WI38 (cell line): Measurements from ENCODE around the gene MAP2K6.

Source experiments
- H3K4me3 ChIP-seq: 2 replicates; pipeline ENCODE4 v1.5.1; 2011; ENCODE audit warnings: low read depth, mild to moderate bottlenecking, control low read depth, low read length
- TF ChIP-seq, protein P1 (sequence below): IDR thresholded peaks from 2 replicates; pipeline ENCODE4 v1.5.1; 2012; ENCODE audit warnings: low read depth, mild to moderate bottlenecking, control low read depth, low read length

The MAP2K6 gene

DNA sequence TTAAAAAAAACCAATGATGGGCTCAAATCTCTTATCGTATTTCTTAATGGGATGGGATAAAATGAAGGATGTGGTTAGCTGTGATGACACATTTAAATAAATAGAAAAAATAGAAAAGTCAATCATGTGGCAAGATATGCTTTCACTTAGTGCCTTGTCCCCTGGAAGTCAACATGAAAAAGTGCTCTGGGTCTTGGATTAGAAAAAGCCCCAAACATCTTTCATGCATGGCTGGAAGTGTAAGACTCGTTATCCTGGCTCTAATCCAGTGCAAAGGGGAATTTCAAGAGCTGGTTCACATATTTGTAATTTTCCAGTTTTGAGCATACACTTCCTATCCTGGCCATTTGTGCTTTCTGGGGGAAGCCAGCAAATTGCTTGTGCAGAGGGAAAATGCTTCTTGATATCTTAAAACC, 160.9 kb downstream of the MAP2K6 start:
- no peak overlapping the region for H3K4me3 ChIP-seq
- TF ChIP-seq, protein P1, sequence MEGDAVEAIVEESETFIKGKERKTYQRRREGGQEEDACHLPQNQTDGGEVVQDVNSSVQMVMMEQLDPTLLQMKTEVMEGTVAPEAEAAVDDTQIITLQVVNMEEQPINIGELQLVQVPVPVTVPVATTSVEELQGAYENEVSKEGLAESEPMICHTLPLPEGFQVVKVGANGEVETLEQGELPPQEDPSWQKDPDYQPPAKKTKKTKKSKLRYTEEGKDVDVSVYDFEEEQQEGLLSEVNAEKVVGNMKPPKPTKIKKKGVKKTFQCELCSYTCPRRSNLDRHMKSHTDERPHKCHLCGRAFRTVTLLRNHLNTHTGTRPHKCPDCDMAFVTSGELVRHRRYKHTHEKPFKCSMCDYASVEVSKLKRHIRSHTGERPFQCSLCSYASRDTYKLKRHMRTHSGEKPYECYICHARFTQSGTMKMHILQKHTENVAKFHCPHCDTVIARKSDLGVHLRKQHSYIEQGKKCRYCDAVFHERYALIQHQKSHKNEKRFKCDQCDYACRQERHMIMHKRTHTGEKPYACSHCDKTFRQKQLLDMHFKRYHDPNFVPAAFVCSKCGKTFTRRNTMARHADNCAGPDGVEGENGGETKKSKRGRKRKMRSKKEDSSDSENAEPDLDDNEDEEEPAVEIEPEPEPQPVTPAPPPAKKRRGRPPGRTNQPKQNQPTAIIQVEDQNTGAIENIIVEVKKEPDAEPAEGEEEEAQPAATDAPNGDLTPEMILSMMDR, result no peak

DNA sequence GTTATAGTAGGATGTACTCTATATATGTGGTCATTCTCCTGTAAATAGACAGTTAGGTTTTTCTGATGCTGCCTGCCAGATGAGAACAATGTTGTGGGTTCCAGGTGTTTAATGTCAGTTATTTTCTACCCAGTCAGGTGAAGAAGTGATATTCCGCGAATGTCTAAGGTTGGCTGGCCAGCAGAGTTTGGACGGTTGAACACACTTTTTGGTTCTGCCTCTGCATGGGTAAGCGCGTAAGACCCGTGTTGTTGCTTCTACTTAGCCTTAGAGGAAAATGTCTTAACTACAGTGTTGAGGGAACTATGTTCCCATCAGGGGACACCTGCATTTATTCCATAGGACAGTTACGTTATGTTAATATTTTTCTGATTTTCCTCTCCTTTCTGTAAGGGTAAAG, 162.6 kb downstream of the MAP2K6 start:
- H3K4me3 ChIP-seq, result no peak overlapping the region
- TF ChIP-seq, protein P1, result no peak

DNA sequence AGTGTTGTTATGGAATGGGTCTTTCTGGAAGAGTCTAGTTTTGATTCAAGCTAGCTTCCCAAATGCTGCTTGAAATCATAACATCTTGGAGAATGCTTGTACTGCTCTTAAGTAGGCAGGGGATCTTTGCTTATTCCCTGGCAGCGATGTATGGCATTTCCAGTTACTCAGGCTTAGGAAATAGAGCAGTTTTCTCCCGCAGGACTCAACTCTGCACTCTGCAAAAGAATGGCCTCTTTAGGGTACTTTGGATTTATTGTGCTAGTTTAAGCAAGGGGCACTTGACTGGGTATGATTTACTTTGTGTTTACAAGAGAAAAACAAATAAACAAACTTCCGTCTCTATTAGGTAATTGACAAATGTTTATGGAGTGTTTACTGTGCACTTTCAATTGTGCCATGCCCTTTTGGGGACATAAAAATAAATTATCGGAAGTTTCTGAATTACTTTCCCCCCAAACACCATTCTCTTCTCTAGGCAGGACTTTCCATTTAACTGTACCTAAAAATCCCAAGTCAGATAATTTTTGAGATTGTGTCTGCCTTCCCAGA, 164.0 kb downstream of the MAP2K6 start:
- no peak overlapping the region for H3K4me3 ChIP-seq
- TF ChIP-seq, protein P1, result no peak

DNA sequence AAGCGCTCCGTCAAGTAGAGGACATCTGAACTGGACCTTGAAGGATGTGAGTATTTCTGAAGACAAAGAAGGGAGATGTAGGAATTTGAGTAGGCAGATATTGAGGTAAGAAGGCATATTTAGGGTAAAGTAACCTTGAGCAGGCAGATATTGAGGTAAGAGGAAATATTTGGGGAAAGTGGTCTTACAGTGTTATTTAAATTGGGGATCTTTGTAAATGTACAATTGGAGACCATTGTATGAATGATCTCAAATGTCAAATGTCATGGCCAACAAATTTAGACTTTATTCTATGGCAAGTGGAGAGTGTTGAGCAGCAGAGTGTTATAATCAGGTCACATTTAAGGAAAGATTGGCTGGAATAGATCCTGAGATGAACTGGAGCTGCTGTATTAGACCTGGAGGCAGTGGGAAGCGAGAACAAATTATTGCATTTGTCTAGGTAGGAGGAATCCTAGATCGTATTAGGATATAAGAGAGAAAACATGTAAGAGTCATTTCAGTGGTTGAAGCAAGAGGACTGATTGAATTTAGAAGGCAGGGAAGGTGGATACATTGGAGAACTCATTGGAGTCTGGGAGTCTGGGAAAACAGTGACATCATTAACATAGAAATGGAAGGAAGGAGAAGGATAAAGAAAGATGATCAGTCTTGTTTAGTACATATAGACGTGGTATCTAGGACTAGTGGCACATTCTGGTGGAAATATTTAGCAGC, 165.6 kb downstream of the MAP2K6 start:
- TF ChIP-seq, protein P1, result no peak
- H3K4me3 ChIP-seq, result no peak overlapping the region

- TF ChIP-seq, protein P1, result no peak
- H3K4me3 ChIP-seq, result no peak overlapping the region
Observed at GRCh38 chr17:69581061-69581961, 166.8 kb downstream of the MAP2K6 start.

DNA sequence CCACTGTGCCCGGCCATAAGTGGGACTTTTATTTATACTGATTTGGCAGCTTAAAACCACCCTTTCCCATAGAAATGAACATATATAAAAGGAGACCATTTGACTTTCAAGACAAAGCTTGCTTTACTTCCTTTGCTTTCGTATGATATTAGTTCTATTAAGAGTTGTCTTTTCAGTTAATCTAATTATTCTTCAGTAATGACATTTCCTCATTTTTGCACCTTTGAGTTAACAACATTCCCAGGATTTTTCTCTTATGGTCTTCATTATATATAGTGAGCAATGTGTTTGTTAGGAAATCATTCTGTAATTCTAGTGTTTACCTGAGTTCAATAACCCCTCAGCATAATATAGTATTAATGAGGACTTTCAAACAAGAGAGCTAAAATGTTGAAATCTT, 173.8 kb downstream of the MAP2K6 start:
- H3K4me3 ChIP-seq, result no peak overlapping the region
- TF ChIP-seq, protein P1, result no peak
